GM10248 (cell line): Measurements from ENCODE around the gene TMEM135.
"Not testable (repeated sequence)": the region's sequence is repeated elsewhere in the genome, so short reads cannot be mapped to it uniquely, and the experiment has no call there.

ENCODE experiments used
- CTCF ChIA-PET: fragments of 300-600 bp; sonication (Branson Sonifier 250); formaldehyde crosslinking; extraction: SDS; loops from one replicate; lab custom pipeline; 2021; ENCODE audit warnings: antibody characterized with exemption; lab: Yijun Ruan, JAX
- POLR2A ChIA-PET: fragments of 350-650 bp; sonication (Branson Sonifier 250); formaldehyde crosslinking; extraction: SDS; loops from one replicate; lab custom pipeline; 2020; ENCODE audit warnings: antibody characterized with exemption; lab: Yijun Ruan, JAX
- DNase-seq: peaks from one replicate; pipeline ENCODE4 v3.0.0; 2012; ENCODE audit errors: extremely low spot score
- CTCF ChIP-seq: IDR thresholded peaks from 2 replicates; pipeline ENCODE4 v1.5.1; 2012; ENCODE audit warnings: mild to moderate bottlenecking, low read depth; ENCODE audit errors: extremely low read depth, missing control alignments, control extremely low read depth

TMEM135 gene

GRCh38 chr11:87141980-87142514 is 104.3 kb downstream of the TMEM135 start:
- POLR2A ChIA-PET: no interaction called here
- no peak for DNase-seq
- TF ChIP-seq CTCF: no peak
- CTCF ChIA-PET: interaction anchor here (0.9 to 1.1 kb wide), 2 partner anchors 19 to 32 kb away, joined by 3 read pairs; no protein-coding TSS in a partner anchor

DNA sequence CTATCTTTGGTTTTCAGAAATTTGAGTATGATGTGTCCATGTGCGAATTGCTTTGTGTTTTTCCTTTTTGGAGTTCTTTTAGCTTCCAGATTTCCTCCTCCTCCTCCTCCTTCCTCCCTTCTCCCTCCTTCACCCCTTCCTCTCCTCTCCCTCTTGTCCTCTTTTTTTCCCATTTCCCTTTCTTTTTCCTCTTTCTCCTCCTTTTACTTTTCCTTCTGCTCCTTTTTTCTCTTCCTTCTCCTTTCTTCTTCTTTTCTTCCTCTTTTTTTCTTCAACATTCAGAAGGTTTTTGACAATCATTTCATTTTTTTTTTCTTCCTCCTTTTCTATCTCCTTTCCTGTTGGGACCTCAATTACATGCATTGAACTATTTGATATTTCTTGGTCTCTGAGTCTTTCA is 104.9 kb downstream of the TMEM135 start:
- ChIA-PET POLR2A (no interaction called here), CTCF (interaction anchor here (1.2 kb wide), 1 partner anchor 8 kb away, joined by 3 read pairs; no protein-coding TSS in a partner anchor)
- DNase-seq: no peak
- no peak for TF ChIP-seq CTCF

- POLR2A ChIA-PET: no interaction called here
- TF ChIP-seq CTCF: no peak
- DNase-seq: no peak
- CTCF ChIA-PET: interaction anchor here (1.2 kb wide), 1 partner anchor 9 kb away, joined by 3 read pairs; no protein-coding TSS in a partner anchor
Observed at GRCh38 chr11:87143641-87144040, 105.9 kb downstream of the TMEM135 start.

DNA sequence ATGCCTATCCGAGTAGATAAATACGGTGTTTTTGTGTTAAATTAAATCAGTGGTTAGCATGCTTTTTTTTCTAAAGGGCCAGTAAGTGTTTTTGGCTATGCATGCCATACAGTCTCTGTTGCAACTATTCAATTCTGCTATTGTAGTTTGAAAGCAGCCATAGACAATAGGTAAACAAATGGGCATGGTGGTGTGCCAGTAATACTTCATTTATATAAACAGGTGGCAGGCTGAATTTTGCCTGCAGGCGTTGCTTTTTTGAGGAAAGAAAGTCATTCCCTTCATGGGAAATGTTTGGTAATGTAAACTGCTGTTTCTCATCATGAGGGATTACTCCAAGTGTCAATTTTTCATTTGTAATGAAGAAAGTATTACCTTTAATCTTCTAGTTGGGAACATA is 106.5 kb downstream of the TMEM135 start:
- POLR2A ChIA-PET: no interaction called here
- no peak for TF ChIP-seq CTCF
- no peak for DNase-seq
- CTCF ChIA-PET: no interaction called here

DNA sequence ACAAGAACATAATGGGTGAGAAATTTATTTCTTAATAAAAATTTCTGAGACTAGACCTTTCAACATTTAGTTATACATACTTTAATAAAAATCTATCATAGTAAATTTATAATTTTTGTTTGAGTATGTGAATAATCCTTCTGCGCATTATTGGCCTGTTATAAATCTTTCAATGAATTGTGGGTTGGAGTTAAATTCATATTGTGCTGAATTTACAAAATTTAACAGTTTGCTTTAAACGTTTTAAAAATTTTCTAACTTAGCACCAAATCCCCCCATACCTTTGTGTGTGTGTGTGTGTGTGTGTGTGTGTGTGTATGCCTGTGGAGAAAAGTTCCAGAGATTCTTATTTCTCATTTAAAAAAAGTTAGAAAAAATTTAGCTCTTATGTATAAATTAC is 111.0 kb downstream of the TMEM135 start:
- CTCF ChIA-PET: interaction anchor here (0.8 to 1.3 kb wide), 2 partner anchors 14 to 22 kb away, joined by 3 read pairs; no protein-coding TSS in a partner anchor
- POLR2A ChIA-PET: no interaction called here
- no peak for TF ChIP-seq CTCF
- no peak for DNase-seq

DNA sequence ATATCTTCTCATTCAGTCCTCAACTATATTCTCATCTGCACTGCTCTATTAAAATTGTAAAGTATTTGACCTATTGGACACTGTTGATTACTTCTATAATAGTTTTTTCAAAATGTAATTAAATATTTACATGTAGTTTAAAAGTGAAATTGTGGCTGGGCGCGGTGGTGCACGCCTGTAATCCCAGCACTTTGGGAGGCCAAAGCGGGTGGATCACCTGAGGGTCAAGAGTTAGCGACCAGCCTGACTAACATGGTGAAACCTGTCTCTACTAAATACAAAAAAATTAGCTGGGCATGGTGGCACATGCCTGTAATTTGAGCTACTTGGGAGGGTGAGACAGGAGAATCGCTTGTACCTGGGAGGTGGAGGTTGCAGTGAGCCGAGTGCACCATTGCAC is 112.0 kb downstream of the TMEM135 start:
- CTCF ChIA-PET: interaction anchor here (0.8 kb wide), 1 partner anchor 15 kb away, joined by 3 read pairs; no protein-coding TSS in a partner anchor
- POLR2A ChIA-PET, DNase-seq: not testable (repeated sequence)

GRCh38 chr11:87150936-87151335 is 113.2 kb downstream of the TMEM135 start:
- POLR2A ChIA-PET: no interaction called here
- CTCF ChIA-PET: no interaction called here
- DNase-seq: no peak
- no peak for TF ChIP-seq CTCF
